ENCODE results near the gene EXO5. TPM values are rescaled to one million over a fixed set of nuclear protein-coding genes. Genes with fewer than 3 reads are reported as not detected.

The EXO5 gene
- total and polyA plus RNA-seq, 2 of the 4 experiments (the other 2 are of a cell fraction), result 7.8 to 11.1 TPM

DNA sequence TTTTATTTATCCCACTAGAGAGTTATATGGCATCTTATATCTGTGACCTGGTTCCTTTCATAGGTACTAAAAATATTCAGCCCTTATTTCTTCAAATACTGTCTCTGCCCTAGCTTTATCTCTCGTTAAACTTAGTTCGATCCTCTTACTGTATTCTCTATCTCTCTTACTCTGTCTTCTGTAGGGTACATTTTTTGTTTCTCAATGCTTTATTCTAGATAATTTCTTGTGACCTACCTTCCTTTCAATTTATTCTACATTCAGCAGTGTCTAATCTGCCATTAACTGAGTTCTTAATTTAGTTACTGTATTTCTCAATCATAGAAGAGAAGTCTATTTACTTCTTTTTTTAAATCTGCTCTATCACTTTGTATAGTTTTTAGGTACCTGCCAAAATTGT is 33.3 kb upstream of the EXO5 start:
- Histone ChIP-seq H3K23ac (ENCODE audit: low read depth, low read length) (no peak overlapping the region), H3K18ac (ENCODE audit: low read depth, low read length) (no peak overlapping the region), H3K4me3 (ENCODE audit: insufficient read depth, low read depth, low read length) (no peak overlapping the region), H2BK15ac (ENCODE audit: low read depth, low read length) (no peak overlapping the region), H3K4me2 (ENCODE audit: low read depth, low read length) (no peak overlapping the region), H3K4me1 (ENCODE audit: control insufficient read depth, insufficient read depth, low read length) (0 out of 2 replicates have a peak, but pooled peaks cover 2% of the 10 kb centered on the region), H3K27ac (ENCODE audit: insufficient read depth, low read length) (no peak overlapping the region), H2BK5ac (ENCODE audit: low read depth, low read length, poor library complexity, severe bottlenecking) (no peak overlapping the region), H3K56ac (ENCODE audit: extremely low read depth, insufficient read depth, low read length) (no peak overlapping the region), H2BK120ac (ENCODE audit: low read depth, low read length) (no peak overlapping the region), H3K9ac (ENCODE audit: low read depth, low read length) (no peak overlapping the region), H2BK20ac (ENCODE audit: low read depth, low read length) (no peak overlapping the region), H4K8ac (ENCODE audit: low read depth in 2 of 2, low read length in 2 of 2) (no peak overlapping the region), H3K79me1 (ENCODE audit: low read depth in 1 of 2, low read length in 2 of 2) (peaks cover 0 to 11% of the 10 kb centered on the region in 2 experiments; a peak in 2 of 4 replicates), H3K27me3 (ENCODE audit: control insufficient read depth, insufficient read depth, low read length) (no peaks in the 10 kb centered on the region), H3K9me1 (ENCODE audit: insufficient read depth, low read length) (no peaks in the 10 kb centered on the region; the same call in 1 of the 2 replicates), H3K14ac (replicated peaks; ENCODE audit: low read depth, low read length) (no peak overlapping the region), H2AK9ac (replicated peaks; ENCODE audit: low read depth, low read length, poor library complexity) (no peak overlapping the region), H2AK5ac (ENCODE audit: low read depth, low read length) (no peak overlapping the region), H4K5ac (ENCODE audit: low read depth, low read length) (no peak overlapping the region), H4K20me1 (ENCODE audit: insufficient read depth, low read length) (no peaks in the 10 kb centered on the region), H2AFZ (replicated peaks; ENCODE audit: low read length, poor library complexity) (no peak overlapping the region), H3K9me3 (ENCODE audit: control insufficient read depth, insufficient read depth, low read length) (peaks cover 16% of the 10 kb centered on the region), H3K36me3 (ENCODE audit: control insufficient read depth, insufficient read depth, low read length) (peaks cover 2% of the 10 kb centered on the region), H4K91ac (ENCODE audit: insufficient read depth, low read depth, low read length) (no peak overlapping the region), H3K4ac (ENCODE audit: low read depth, low read length) (no peak overlapping the region)
- dilution Hi-C loops (cut with HindIII; ENCODE audit: low sequenced_read_pairs, unreplicated experiment), result no loop called here
- ChIA-PET POLR2A (ENCODE audit: unreplicated experiment) (no interaction called here), CTCF (no interaction called here)
- no TSS peak for BruUV-seq (replicated peaks)
- in situ Hi-C loops (cut with MboI; ENCODE audit: low sequenced_read_pairs), result no loop called here
- ATAC-seq (ENCODE audit: low read depth) (no peak), DNase-seq (no peak)
- intact Hi-C loops (cut with micrococcal nuclease), result no loop called here
- TF ChIP-seq RAD21 (IDR thresholded peaks at IDR 0.05; ENCODE audit: low read length) (no peak), FOS (IDR thresholded peaks at IDR 0.05; ENCODE audit: low read depth, low read length) (no peak), NFE2L2 (IDR thresholded peaks at IDR 0.05; ENCODE audit: low read depth, low read length) (no peak), POLR2A (IDR thresholded peaks at IDR 0.05; ENCODE audit: low read depth, low read length) (no peak), BHLHE40 (IDR thresholded peaks at IDR 0.05; ENCODE audit: low read depth, low read length) (no peak), RFX5 (IDR thresholded peaks at IDR 0.05; ENCODE audit: low read depth, low read length) (no peak), MAZ (IDR thresholded peaks at IDR 0.05; ENCODE audit: borderline replicate concordance, low read depth, low read length) (no peak), MAFK (IDR thresholded peaks at IDR 0.05; ENCODE audit: low read depth, low read length) (no peak), MXI1 (IDR thresholded peaks at IDR 0.05; ENCODE audit: borderline replicate concordance, low read depth, low read length) (no peak)
- TF ChIP-seq, protein P1, sequence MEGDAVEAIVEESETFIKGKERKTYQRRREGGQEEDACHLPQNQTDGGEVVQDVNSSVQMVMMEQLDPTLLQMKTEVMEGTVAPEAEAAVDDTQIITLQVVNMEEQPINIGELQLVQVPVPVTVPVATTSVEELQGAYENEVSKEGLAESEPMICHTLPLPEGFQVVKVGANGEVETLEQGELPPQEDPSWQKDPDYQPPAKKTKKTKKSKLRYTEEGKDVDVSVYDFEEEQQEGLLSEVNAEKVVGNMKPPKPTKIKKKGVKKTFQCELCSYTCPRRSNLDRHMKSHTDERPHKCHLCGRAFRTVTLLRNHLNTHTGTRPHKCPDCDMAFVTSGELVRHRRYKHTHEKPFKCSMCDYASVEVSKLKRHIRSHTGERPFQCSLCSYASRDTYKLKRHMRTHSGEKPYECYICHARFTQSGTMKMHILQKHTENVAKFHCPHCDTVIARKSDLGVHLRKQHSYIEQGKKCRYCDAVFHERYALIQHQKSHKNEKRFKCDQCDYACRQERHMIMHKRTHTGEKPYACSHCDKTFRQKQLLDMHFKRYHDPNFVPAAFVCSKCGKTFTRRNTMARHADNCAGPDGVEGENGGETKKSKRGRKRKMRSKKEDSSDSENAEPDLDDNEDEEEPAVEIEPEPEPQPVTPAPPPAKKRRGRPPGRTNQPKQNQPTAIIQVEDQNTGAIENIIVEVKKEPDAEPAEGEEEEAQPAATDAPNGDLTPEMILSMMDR (conservative IDR thresholded peaks at IDR 0.05; ENCODE audit: low read depth, low read length), result no peak
- TF ChIP-seq, protein P2, sequence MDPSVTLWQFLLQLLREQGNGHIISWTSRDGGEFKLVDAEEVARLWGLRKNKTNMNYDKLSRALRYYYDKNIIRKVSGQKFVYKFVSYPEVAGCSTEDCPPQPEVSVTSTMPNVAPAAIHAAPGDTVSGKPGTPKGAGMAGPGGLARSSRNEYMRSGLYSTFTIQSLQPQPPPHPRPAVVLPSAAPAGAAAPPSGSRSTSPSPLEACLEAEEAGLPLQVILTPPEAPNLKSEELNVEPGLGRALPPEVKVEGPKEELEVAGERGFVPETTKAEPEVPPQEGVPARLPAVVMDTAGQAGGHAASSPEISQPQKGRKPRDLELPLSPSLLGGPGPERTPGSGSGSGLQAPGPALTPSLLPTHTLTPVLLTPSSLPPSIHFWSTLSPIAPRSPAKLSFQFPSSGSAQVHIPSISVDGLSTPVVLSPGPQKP (IDR thresholded peaks at IDR 0.05; ENCODE audit: borderline replicate concordance, low read depth, low read length), result no peak
- TF ChIP-seq, protein P3, sequence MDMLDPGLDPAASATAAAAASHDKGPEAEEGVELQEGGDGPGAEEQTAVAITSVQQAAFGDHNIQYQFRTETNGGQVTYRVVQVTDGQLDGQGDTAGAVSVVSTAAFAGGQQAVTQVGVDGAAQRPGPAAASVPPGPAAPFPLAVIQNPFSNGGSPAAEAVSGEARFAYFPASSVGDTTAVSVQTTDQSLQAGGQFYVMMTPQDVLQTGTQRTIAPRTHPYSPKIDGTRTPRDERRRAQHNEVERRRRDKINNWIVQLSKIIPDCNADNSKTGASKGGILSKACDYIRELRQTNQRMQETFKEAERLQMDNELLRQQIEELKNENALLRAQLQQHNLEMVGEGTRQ (IDR thresholded peaks at IDR 0.05; ENCODE audit: low read depth, low read length), result no peak
- no CpG with 5 or more reads among the region's 2 CpGs for WGBS, 2 experiments (ENCODE audit: extremely low coverage in 2 of 2, insufficient read length in 1 of 2)

All from IMR-90 (cell line).